Activated CD8-positive, alpha-beta memory T cell treated with anti-CD3 and anti-CD28 coated beads, Interleukin-2, amount 50 U/mL, for 1 hour (primary cell): ENCODE results near the gene P4HB.

ENCODE experiments used
- DNase-seq: peaks from one replicate; pipeline ENCODE4 v3.0.0-alpha.2; 2020; ENCODE audit errors: extremely low read depth

P4HB gene

GRCh38 chr17:81831563-81831956 is 28.8 kb downstream of the P4HB start:
- no peak for DNase-seq

GRCh38 chr17:81829858-81830257 is 30.5 kb downstream of the P4HB start:
- DNase-seq: no peak

GRCh38 chr17:81828656-81829055 is 31.7 kb downstream of the P4HB start:
- DNase-seq: no peak

- no peak for DNase-seq
These were observed 34.4 kb downstream of the P4HB start for GRCh38 chr17:81825841-81826466.

- DNase-seq: no peak
These were observed 35.7 kb downstream of the P4HB start for GRCh38 chr17:81824595-81824994.

- no peak for DNase-seq
These were observed 36.4 kb downstream of the P4HB start for GRCh38 chr17:81823820-81824550.

GRCh38 chr17:81822996-81823819 is 37.1 kb downstream of the P4HB start:
- no peak for DNase-seq

GRCh38 chr17:81822312-81822637 is 38.1 kb downstream of the P4HB start:
- no peak for DNase-seq

GRCh38 chr17:81821603-81822311 is 38.6 kb downstream of the P4HB start:
- no peak for DNase-seq

GRCh38 chr17:81821147-81821546 is 39.2 kb downstream of the P4HB start:
- DNase-seq: no peak

GRCh38 chr17:81819708-81820107 is 40.6 kb downstream of the P4HB start:
- no peak for DNase-seq

GRCh38 chr17:81817758-81818147 is 42.6 kb downstream of the P4HB start:
- DNase-seq: no peak

GRCh38 chr17:81815646-81815986 is 44.7 kb downstream of the P4HB start:
- DNase-seq: no peak

- DNase-seq: no peak
These were observed 45.3 kb downstream of the P4HB start for GRCh38 chr17:81814748-81815645.

- no peak for DNase-seq
These were observed 46.3 kb downstream of the P4HB start for GRCh38 chr17:81813861-81814683.

- DNase-seq: no peak
These were observed 47.0 kb downstream of the P4HB start for GRCh38 chr17:81813371-81813684.

- no peak for DNase-seq
These were observed 47.6 kb downstream of the P4HB start for GRCh38 chr17:81812571-81813370.

- no peak for DNase-seq
These were observed 48.4 kb downstream of the P4HB start for GRCh38 chr17:81811705-81812570.
